ENCODE measurements around the gene AP2A1.
A peak's percentile ranks its signal among the peaks of the same experiment; 100 is the strongest.

AP2A1 gene

DNA sequence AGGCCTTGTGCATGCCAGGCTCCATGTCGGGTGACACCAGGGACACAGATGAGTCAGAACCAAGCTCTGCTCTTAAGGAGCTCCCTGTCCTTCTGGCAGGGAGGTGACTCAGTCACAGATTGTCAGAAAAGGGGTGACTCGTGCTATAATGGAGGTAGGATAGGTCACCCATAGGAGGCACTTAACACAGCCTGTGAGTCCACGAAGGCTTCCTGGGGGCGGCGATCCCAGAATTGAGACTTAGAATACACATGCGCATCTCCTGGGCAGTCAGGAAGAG, 26.7 kb downstream of the AP2A1 start:
- DNase-seq (ENCODE audit: low spot score) = peak; percentile 82

DNA sequence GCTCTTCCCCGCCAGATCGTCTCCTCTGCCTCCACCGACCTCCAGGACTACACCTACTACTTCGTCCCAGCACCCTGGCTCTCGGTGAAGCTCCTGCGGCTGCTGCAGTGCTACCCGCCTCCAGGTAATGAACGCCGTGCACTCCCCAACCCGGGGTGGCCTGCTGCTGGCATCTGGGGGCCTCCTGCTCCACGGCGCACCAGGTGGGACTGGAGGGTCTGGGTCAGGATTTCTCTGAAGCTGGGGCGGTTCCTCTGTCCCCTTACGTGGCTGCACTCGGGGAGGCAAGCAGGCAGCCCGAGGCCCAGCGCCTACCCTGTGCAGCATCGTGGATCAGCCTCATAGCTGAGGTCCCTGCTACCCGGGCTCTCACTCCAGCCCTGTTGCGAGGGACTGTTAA, 28.8 kb downstream of the AP2A1 start:
- DNase-seq (ENCODE audit: low spot score) = no peak

DNA sequence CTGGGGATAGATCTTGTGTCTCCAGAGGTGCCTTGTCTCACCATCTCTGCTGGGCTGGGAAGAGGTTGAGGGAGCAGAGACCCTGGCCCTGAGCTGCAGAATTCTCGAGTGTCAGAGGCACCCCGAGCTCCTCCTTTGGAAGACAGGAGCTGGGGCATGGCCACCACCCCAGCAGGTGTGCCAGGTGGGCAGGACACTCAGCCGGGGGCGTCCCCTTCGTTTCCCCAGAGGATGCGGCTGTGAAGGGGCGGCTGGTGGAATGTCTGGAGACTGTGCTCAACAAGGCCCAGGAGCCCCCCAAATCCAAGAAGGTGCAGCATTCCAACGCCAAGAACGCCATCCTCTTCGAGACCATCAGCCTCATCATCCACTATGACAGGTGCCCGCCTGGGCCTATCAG, 31.8 kb downstream of the AP2A1 start:
- DNase-seq (ENCODE audit: low spot score) = no peak

DNA sequence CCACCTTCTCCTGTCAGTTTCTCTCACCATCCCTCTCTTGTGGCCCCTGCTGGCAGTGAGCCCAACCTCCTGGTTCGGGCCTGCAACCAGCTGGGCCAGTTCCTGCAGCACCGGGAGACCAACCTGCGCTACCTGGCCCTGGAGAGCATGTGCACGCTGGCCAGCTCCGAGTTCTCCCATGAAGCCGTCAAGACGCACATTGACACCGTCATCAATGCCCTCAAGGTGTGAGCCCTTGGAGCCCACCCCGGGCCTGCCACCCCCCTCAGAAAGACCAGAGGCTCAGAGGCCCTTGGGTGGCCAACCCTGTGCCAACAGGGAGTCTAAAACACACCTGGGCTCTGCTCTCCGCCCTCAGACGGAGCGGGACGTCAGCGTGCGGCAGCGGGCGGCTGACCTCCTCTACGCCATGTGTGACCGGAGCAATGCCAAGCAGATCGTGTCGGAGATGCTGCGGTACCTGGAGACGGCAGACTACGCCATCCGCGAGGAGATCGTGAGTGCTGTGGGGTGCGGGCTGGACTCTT, 32.5 kb downstream of the AP2A1 start:
- no peak for DNase-seq (ENCODE audit: low spot score)

DNA sequence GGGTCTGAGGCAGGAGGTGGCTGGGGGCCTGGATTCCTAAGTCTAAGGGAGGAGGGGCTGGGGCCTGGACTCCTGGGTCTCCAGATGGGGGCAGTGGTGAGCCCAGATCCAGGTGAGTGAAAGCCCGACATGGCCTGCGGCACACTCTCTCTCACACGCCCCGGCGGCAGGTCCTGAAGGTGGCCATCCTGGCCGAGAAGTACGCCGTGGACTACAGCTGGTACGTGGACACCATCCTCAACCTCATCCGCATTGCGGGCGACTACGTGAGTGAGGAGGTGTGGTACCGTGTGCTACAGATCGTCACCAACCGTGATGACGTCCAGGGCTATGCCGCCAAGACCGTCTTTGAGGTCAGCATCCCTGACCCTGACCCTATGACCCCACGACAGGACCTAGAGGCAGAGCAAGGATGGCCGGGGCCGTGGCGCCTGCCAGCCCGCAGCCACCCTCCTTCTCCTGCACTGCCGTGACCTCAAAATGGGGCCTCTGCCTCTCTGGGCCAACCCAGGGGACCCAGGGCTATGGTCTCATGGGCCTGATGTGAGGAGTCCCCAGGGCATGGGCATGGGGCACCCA, 33.1 kb downstream of the AP2A1 start:
- DNase-seq (ENCODE audit: low spot score) = no peak

DNA sequence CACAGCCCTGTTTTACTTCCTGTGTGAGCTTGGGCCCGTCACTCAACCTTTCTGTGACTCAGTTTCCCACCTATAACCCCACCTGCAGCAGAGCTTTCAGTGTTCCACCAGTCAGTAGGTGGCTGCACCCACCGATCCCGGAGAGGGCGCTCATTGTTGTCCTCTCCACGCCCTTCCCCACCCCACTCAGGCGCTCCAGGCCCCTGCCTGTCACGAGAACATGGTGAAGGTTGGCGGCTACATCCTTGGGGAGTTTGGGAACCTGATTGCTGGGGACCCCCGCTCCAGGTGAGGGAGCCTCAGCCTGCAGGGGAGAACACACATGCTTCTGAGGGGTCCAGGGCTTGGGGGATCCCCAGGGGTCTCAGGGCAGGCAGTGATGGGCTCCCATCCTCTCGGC, 34.0 kb downstream of the AP2A1 start:
- DNase-seq (ENCODE audit: low spot score) = no peak

DNA sequence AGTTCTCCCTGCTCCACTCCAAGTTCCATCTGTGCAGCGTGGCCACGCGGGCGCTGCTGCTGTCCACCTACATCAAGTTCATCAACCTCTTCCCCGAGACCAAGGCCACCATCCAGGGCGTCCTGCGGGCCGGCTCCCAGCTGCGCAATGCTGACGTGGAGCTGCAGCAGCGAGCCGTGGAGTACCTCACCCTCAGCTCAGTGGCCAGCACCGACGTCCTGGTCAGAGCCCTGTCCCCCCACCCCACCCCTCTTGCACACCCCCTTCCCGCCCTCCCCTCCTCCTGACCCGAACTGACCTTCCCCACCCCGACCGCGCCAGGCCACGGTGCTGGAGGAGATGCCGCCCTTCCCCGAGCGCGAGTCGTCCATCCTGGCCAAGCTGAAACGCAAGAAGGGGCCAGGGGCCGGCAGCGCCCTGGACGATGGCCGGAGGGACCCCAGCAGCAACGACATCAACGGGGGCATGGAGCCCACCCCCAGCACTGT, 34.6 kb downstream of the AP2A1 start:
- no peak for DNase-seq (ENCODE audit: low spot score)

DNA sequence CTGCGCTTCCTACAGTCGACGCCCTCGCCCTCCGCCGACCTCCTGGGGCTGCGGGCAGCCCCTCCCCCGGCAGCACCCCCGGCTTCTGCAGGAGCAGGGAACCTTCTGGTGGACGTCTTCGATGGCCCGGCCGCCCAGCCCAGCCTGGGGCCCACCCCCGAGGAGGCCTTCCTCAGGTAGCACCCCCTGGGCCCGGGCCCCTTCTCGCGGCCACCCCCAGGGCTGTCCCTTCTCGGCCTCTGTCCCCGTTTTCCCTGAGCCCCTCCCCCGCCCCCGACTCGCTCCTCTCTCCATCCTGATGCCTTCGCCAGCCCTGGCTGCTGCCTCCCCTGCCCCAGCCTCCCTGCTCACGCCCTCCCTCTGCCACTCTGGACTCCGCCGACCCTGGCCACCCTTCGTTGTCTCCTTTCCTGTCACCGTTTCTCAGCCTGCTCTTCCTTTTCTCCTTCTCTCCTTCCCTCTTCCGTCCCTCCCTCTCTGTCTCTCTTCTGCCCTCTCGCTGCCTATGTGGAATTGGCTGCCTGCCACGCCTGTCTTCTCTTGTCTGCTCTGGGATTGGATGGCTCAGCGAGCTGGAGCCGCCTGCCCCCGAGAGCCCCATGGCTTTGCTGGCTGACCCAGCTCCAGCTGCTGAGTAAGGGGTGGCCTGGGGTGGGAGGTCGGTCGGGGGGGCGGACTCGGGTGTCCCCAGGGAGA, 35.3 kb downstream of the AP2A1 start:
- no peak for DNase-seq (ENCODE audit: low spot score)

DNA sequence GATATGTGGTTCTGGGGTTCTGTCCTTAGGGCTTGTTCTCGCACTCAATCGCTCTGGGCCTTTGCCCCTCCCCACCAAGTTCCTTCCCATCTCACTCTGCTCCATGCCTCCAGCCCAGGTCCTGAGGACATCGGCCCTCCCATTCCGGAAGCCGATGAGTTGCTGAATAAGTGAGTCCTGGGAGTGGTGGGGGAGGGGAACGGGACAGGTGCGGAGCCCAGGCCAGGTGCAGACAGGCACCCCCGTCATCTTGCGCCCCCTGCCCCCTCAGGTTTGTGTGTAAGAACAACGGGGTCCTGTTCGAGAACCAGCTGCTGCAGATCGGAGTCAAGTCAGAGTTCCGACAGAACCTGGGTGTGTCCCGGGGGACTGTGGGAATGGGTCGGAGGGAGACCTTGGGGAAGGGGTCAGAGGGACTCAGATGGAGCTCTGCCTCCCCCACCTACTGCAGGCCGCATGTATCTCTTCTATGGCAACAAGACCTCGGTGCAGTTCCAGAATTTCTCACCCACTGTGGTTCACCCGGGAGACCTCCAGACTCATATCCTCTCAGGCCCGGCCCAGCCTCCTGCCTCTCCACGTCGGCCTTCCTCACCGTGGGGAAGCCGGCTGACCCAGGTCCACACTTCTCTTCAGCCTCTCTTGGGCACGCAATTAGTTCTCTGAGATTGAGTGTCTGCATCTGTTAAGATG, 36.2 kb downstream of the AP2A1 start:
- DNase-seq (ENCODE audit: low spot score) = no peak

DNA sequence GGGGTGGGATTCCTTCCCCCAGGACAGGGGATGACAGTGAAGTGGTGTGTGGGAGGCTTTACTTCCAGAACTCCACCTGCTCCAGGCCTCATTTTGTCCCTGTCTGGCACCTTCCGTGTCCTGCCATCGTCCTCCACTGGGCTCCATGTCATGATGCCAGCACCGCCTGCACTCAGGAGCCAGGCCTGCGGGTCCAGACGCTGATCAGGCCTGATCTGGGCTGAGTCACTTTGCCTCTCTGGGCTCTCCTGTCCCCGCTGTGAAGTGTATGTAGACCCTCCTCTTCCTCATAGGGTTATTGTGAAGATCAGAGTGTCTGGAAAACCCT, 36.7 kb downstream of the AP2A1 start:
- DNase-seq (ENCODE audit: low spot score) = no peak

DNA sequence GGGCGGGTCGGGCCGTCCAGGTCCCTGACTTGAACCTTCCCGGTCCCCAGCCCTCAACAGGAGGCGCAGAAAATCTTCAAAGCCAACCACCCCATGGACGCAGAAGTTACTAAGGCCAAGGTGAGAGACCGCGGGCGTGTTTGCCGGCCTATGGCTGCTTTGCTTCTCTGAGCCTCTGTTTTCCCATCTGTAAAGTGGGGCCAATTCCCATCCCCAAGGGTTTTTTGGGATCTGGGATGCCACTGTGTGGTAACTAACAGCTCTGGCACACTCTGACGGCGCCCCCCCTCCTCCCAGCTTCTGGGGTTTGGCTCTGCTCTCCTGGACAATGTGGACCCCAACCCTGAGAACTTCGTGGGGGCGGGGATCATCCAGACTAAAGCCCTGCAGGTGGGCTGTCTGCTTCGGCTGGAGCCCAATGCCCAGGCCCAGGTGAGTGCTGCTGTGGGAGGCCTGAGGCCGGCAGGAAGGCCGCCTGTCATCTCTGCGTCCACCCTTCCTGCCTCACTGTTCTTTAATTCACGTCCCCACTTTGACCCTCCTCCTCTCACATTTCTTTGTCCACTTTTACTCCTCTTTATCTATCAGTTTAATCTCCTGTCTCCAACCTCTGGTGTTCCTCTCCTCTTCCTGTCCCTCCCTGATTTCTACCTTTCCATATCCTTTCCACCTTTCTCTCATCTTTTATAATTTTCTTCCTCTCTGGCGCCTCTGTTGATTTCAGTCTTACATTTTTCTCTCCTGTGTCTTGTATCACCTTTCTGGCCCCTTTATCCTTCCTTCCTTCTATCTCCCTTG, 39.2 kb downstream of the AP2A1 start:
- DNase-seq (ENCODE audit: low spot score) = no peak

DNA sequence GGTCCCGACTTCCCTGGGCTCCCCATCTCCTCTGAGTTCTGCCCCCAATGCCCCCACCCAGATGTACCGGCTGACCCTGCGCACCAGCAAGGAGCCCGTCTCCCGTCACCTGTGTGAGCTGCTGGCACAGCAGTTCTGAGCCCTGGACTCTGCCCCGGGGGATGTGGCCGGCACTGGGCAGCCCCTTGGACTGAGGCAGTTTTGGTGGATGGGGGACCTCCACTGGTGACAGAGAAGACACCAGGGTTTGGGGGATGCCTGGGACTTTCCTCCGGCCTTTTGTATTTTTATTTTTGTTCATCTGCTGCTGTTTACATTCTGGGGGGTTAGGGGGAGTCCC, 39.8 kb downstream of the AP2A1 start:
- no peak for DNase-seq (ENCODE audit: low spot score)

DNA sequence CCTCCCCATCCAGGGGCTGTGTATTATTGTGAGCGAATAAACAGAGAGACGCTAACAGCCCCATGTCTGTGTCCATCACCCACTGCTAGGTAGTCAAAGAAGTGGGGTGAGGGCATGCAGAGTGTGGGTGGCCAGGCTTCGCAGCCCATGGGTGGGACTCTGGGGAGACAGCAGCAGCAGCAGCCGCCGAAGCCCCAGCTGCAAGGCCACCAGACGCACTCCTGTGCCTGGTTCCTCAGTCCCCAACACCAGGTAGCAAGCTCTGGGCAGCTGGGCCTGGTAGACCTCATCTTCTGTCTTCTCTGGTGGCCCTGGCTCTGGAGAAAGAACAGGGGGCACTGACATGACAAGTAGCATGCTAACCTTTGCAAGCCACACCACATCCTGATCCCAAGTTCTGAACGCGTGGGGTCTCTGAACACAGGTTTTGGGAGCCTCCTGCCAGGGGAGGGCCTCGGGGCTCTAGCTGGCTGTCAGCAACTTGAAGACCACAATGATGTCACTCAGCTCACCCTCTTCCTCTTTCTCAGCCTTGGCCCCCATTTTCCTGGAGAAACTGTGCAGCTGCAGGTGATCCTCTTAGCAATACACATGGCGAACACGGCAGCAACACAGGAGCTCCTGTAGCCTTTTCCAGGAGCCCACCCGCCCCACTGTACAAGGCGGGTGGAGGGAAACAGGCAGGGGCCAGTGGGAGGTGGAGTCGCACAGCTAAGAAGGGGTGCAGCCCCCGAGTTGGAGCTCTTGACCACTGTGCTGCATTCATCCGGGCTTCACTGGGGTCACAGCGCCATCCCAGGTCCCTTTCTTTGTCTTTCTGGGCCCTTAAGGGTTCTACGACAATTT, 40.5 kb downstream of the AP2A1 start:
- DNase-seq (ENCODE audit: low spot score) = no peak

DNA sequence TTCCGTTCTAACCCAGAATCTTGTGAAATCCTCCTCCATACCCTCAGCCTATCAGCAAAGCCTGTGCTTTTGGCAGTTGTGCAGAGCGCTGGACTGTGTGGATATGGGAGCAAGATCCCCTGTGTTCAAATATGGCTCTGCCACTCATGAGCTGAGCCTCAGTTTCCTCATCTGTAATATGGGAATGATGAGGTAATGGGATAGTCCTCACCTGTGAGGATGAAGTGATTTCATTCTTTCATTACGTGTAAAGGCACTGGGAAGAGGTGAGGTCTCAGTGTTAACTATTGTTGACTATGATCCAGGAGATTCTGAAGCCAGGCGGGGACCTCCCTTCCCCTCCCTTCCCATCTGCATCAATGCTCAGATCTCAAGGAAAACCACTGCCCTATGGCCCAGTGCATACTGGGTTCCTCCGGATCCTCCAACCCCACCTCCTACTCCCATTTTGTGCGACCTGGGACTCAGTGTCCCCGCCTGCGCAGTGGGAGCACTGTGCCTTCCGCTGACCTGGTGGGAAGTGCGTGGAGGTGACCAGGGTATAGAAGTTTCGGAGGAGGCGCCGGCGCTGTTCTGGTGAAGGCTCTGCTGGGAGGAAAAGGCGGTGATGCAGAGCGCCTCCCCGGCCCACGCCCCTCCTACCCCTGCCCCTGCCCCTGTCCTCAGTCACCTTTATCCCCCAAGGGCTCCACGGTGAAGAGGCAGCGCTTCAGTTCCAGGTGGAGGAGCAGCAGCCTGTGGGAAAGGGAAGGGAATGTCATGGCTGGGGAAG, 41.3 kb downstream of the AP2A1 start:
- no peak for DNase-seq (ENCODE audit: low spot score)

DNA sequence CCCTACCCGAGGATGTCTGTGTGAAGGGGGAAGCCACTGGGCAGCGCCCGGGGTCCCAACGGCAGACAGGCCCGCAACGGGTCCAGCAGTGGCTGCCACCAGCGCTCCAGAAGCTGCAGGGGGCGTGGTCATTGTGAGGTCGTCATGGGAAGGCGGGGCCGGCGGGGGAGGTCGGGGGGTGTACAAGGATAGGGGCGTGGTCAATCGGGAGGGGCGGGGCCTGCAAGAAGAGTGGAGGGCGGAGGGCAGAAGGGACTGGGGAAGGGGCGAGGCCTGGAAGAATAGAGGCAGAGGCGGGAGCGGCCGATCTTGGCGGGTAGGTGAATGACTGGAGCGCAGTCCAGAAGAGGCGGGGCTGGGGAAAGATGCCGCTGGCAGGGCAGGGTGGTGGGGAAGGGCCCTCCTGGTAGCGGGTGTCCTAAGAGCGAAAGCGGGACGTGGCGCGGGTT, 41.9 kb downstream of the AP2A1 start:
- DNase-seq (ENCODE audit: low spot score) = peak; percentile 74

DNA sequence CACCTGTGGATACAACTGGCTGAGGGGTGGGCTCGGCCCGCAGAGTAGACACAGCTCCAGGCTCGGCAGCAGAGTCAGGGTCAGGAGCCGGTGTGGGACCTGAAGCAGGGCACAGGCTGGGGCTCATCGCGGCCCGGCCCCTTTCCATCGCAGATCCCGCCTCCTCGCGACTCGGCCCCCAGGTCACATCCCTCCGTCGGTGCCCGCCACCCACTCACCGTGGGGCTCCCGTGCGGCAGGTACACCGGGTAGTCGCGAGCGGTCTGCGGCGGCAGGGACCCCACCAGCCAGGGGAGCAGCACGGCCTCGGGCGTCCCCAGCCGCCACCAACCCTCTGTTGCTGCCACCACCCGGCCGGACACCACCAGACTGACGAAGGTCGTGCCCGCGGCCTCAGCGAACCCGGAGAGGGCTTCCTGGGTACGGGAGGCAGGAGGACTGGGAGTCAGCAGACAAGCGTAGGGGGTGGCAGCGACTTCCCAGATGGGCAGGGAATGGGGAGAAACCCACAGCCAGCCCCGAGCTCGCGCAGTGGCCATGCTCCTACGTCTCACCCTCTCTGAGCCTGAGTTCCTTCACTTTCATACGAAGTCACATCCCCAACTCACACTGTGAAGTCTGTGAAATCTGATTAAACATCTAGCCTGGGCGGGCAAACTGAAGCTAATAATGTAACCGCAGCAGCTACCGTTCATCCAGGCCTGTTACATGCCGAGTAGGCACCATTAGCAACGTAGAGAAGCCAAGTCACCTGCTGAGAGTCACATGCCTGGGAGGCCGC, 42.5 kb downstream of the AP2A1 start:
- no peak for DNase-seq (ENCODE audit: low spot score)

DNA sequence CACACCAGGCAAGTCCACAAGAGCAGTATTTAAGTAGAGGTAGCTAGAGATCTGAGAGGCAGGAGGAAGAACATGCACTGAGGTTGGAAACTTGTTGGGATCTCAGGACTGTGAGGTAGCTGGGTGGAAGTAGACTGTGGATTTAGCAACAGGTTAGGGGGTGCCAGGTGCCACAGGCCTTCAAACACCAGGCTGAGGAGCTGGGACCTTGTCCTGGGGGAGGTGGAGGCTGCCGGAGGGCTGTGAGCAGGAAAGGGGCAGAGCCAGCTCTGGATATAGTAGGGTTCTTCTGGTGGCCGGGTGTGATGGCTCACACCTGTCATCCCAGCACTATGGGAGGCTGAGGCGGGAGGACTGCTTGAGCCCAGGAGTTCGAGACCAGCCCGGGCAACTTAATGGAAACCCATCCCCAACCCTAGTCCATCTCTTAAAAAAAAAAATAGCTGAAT, 43.2 kb downstream of the AP2A1 start:
- DNase-seq (ENCODE audit: low spot score) = no peak

DNA sequence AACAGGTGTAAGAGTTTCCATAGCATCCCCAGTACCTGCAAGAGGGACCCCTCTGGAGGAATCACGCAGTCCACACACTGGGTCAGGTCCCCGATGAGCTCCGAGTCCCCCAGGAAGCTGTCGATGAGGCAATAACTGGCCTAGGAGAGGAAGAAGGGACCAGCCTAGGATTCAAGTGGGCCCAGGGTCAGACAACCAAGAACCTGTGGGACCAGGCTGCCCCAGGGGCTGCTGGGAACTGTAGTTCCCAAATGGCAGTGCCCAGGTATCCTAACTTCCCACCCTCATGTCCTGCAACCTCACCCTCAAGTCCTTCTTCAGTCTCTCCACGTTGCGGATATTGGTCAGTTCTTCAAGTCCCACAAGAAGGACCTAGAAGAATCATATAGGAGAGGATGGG, 44.5 kb downstream of the AP2A1 start:
- no peak for DNase-seq (ENCODE audit: low spot score)

DNA sequence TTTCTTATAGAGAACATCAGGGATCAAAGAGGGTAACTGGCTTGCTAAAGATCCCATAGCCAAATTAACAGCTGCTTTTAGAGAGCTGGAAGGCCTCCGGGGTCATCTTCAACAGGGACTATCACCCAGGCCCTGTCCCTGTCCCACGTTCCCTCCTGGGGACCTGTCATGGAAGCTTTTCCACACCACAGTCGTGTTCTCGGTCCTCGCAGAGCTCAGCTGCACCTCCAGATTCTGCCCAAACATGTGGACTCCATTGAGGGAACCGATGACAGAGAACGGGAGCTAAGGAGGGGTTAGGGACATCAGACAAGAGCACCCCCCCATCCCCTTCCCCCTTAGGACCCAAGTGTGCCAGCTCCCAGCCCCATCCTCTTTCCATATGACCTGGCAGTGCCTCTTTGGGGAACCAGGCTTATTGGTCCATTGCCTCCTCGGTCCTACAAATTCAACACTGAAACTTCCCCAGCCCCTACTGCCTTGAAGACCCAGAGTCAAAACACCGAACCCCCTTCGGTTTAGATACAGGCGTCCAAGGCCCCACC, 45.7 kb downstream of the AP2A1 start:
- no peak for DNase-seq (ENCODE audit: low spot score)

Measured in kidney capillary endothelial cell (primary cell).